Heart left ventricle (tissue), 13 donors: Measurements from ENCODE around the gene AXDND1.

Experiments
- POLR2A ChIP-seq, 2 donors: fragments of 450-650 bp; IDR thresholded peaks; one replicate each; pipeline ENCODE4 v1.6.1; 2017; ENCODE audit warnings: antibody characterized with exemption in 2 of 2, mild to moderate bottlenecking in 2 of 2, moderate library complexity in 2 of 2
- TF ChIP-seq, protein P1 (sequence below), 12 donors: fragments of 200-600 bp; sonication (generic) in 4 of 12; IDR thresholded peaks; one replicate each; pipeline versions ENCODE4 v1.5.0 to v1.8.0; 2018 to 2022; ENCODE audit warnings: antibody characterized with exemption in 12 of 12, mild to moderate bottlenecking in 5 of 12
- donor health status: ischemic (EF 13 %, LVEDD 7.1; RV severe dilation, severe dysfunction).
- donor health status: DM: no; HTN: yes; CAD: no.
- donor health status: DM: no; HTN: no; CAD: no.
- donor health status: ischemic (EF 25% LVEDD 6.9; RV normal size, moderate dysfunction).
- donor health status: ischemic (EF 25% LVEDD 5.7; RV mildly dilated, moderate dysfunction).
- donor health status: ischemic (EF 35%, LVEDD 5.7; RV mildly dilated, moderate dysfunction).
- donor health status: nonischemic (EF 11% LVEDD 7.7; RV severe dilation, severe dysfunction).
- donor health status: DM: yes; HTN: yes; CAD: no.
- donor health status: PGD.
- donor health status: ischemic (EF 29% LVEDD 5.4; RV normal size, mild dysfunction).
- donor health status: nonischemic (EF 23%, LVEDD 6.1; RV moderate dilation, normal function).

DNA sequence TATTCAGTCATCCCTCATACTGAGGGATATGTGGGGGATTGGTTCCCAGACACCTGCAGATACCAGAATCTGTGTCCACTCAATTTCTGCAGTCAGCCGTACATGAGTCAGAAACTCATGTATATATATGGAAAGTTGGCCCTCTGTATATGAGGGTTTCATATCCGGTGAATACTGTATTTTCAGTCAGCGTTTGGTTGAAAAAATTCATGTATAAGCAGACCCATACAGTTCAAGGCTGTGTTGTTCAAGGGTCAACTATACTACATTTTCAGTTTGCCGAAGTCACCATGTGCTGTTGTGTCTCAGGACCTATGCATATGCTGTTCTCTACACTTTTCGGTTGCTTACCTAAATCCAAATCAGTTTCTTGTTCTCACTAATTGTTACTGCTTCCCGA lies 10.5 kb downstream of the AXDND1 start:
- TF ChIP-seq, protein P1, sequence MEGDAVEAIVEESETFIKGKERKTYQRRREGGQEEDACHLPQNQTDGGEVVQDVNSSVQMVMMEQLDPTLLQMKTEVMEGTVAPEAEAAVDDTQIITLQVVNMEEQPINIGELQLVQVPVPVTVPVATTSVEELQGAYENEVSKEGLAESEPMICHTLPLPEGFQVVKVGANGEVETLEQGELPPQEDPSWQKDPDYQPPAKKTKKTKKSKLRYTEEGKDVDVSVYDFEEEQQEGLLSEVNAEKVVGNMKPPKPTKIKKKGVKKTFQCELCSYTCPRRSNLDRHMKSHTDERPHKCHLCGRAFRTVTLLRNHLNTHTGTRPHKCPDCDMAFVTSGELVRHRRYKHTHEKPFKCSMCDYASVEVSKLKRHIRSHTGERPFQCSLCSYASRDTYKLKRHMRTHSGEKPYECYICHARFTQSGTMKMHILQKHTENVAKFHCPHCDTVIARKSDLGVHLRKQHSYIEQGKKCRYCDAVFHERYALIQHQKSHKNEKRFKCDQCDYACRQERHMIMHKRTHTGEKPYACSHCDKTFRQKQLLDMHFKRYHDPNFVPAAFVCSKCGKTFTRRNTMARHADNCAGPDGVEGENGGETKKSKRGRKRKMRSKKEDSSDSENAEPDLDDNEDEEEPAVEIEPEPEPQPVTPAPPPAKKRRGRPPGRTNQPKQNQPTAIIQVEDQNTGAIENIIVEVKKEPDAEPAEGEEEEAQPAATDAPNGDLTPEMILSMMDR (IDR thresholded peaks at IDR 0.05): no peak
- no peak for TF ChIP-seq POLR2A (IDR thresholded peaks at IDR 0.05)
